HTERT RPE-1 (cell line): ENCODE data around the gene EFNA4.

ENCODE experiments used
- in situ Hi-C: fragments of 300-500 bp; cut with MboI; formaldehyde crosslinking; loops from 4 replicates; pipeline ENCODE4 v1.14.3; 2020; ENCODE audit warnings: low sequenced_read_pairs

The EFNA4 gene

DNA sequence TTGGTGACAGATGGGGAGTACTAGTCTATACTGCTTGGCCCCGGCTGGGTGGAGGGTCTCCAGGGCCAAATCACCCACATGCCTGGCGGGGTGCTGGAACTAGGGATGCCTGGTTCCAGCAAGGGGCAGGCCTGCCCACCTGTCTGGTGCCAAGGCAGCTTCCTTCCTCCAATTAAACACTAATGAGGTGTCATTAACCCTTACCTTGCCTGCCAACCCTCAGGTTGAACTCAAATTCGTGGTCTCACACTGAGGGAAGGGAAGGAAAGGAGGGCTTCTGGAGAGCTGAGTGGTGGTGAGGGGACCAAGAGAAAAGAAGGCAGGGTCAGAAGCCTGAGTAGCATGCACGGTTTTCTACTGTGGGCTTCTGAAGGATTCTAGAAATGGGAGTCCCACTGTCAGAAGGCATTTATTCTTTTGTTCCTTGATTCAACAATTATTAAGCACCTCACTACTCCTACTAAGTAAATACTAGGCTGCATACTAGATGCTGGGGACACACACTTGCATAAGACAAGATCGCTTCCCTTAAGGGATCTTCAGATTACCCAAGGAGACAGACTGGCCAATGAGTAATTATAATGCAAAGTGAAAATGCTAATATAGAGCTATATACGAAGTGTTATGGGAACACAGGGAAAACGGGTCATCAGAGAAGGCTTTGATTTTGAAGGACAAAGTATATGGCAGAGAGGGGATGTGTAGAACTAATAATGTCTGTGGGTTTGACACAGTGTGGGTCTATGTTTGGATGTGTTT is 9.2 kb downstream of the EFNA4 start:
- in situ Hi-C loops = no loop called here

DNA sequence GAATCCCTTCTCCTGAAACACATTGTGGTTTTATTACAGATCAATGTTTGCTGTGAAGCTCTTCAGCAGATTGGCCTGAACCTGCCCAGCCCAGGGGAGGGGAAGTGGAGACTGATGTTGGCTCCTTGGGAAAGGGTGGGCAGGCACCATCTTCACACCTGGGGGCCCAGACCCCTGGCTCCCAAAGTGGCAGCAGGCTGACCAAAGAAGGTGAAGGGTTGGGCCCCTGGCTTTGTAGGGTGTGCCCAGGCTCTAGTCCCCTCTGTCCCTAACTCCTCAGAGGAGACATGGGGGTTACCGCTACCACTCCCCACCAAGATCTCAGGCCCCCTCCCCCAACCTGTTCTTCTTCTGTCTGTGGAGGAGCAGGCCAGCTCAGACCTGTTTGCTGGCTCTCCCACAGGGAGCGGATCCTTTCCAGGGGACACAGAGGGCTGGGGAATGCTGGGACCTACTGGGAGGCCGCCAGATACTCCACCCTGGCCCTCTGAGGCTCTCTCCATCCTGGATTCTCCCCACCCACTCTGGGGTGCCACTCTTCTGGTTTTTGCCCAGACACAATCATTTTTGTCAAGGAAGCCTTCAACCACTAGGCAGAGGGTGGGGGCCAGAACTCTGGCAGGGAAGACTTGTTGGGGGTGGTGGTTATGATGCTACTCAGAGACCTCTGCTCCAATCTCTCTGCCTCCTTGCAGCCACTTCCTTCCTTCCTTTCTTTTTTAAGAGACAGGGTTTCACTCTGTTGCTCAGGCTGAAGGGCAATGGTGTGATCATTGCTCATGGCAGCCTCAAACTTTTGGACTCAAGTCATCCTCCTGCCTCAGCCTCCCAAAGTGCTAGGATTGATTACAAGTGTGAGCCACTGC is 10.1 kb downstream of the EFNA4 start:
- in situ Hi-C loops = no loop called here

DNA sequence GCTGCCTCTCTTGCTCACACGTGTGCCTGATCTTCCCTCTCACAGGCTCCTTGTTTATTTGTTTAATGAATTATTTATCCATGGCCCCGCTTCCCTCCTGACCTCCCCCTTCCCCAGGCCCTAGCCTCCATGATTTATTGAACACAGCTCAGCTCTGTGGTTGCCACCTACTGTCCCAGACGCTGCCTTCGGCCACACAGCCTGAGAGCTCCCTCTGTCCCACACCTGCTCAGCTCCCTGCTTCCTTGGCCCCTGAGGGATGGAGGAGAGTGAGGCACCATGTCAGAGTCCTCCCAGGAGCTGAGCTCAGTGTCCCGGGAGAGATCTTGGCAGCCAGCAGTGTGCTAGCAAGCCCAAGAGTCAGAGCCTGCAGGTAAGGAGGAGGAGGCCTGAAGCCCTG is 12.0 kb downstream of the EFNA4 start:
- in situ Hi-C loops = no loop called here

DNA sequence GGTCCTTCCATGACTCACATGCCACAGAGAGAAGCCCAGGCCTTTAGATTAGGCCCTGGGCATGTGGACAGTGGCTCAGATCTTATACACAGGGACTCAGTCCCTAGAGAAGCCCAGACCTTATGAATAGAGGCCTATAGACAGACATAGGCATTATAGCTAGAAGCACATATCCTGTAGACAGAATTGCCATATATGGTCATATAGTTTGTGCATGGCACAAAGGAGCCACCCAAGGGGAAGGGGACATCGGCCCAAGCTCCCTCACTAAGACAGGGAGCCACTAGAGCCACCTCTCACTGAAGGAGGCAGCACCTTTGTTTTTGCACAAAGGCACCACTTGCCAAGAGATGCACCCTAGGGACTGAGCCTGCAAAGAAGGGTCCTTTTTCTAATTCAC is 12.8 kb downstream of the EFNA4 start:
- in situ Hi-C loops = no loop called here

DNA sequence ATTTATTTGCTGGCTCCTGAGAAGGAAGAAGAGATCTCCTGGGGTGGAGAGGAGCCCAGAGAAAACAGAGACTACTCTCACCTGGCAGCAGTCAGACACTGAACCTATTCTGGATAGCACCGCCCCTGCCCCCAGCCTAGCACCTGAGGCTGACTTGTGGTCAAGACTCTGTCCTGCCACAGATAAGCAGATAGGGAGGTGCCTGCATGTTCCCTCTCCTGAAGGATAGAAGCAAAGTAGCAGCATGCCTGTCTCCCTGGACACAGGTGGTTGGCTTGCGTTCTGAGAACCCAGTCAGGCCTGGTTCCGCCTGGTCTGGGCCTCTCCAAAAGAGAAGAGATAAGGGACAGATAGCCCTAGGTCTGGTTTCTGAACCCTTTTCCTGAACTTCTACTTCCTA is 13.8 kb downstream of the EFNA4 start:
- in situ Hi-C loops = no loop called here

DNA sequence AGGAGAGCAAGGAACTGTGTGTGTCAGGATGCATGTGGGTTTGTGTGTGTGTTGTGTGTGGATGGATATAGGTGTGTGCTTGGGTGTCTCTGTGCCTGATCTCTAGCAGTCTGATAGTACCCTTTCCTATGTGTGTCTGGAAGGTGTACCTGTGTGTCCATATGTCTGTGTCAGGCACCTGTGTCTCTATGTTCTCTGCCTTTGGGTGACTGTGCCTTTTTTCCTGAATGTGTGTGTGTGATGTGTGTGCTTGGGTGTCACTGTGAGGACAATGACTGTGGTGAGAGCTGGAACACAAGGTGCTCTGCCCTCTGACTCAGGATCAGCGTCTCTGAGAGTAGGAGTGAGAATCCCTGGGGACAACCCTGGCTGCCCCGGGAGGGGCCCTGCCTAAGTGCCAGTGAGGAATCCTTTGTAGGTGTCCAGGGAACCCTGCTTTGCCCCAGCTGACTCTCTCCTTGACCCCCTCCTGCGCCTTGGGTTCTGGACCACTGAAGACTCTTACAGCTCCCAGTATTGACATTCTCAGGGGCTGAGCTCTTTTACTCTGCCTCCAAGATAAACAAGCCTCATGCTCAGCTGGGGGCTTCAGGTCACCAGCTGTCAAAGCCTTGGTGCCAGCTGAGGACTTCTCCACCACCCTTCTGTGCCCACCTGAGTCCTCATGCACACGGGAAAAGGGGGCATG is 14.4 kb downstream of the EFNA4 start:
- in situ Hi-C loops = no loop called here

DNA sequence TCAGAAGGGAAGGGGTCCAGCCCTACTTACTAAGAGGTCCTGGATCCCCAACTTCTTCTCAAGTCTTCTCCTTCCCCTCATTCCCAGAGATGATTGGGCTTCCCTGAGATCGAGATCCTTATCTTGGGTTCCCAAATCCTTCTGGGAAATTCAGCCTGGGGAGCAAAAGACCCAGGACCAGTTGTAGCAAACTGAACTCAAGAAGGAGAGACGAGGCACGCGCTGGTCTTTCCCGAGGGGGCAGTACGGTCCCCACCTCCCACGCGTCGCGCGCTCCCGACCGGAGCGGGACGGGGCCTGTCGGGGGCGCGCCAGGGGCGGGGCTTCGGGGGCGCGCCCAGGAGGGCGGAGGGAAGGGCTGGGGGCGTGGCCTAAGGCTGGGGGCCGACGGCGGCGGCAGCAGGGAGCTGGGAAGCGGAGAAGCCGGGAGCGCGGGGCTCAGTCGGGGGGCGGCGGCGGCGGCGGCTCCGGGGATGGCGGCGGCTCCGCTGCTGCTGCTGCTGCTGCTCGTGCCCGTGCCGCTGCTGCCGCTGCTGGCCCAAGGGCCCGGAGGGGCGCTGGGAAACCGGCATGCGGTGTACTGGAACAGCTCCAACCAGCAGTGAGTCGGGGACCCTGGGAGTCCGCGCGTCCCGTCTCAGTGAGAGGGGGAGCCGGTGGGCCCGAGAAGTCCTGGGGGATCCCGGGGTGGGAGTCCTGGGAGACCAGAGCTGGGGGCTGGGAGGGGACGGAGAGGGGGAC is 15.1 kb downstream of the EFNA4 start, which contains the start of gene EFNA3:
EFNA3 (plus strand) TSS at position 369 of the 741 bp plus-strand sequence; CDS start at position 474, 105 bp downstream.
- in situ Hi-C loops = no loop called here

DNA sequence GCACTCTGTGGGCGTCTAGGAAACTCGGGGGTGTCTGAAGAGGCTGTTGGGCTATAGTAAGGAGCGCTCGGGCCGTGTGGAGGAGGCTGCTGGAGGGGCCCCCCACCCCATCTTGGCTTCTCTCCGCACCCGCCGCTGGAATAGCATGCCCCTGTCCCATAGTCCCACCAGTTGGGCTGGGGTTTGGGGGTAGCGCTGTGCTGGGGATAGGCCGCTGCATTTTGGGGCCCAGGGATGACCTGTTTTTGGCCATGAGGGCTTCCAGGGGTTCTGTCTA is 15.6 kb downstream of the EFNA4 start:
- in situ Hi-C loops = no loop called here

DNA sequence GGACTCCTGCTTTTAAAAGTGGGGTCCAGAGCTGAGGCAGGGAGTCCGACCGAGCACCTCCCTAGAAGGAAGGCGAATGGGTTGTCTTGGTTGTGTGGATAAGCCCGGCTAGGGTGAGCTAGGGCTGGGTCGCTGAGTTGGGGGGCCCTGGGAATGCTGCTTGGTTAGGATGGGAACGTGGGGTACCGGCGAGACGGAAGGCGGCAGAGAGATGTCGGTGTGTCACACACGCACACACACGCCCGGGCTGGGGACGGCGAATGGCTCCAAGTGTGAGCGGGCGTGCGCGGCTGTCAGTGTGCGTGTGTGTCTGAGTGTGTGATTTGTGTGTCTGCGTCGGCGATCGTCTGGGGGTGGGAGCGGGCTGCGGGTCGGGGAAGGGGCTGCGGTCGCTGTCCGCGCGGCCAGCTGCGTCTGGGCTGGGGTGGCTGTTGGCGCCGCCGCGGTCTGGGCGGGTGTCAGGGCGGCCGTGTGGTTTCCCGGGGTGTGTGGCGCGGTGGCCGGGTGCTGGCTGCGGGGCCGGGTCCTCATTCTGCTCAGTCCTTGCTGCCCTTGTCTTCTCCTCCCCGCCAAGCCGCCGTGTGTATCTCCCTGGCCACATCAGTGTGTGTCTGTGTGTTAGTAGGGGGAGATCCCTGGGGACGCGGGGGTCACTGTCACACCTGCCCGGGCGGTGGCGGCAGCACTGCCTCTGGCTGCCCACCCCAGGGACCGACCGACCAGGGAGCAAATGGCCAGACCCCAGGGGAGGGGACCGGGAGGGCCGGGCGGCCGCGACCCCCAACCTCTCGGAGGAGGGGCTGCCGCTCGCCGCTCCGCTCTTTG is 16.2 kb downstream of the EFNA4 start:
- in situ Hi-C loops = no loop called here

DNA sequence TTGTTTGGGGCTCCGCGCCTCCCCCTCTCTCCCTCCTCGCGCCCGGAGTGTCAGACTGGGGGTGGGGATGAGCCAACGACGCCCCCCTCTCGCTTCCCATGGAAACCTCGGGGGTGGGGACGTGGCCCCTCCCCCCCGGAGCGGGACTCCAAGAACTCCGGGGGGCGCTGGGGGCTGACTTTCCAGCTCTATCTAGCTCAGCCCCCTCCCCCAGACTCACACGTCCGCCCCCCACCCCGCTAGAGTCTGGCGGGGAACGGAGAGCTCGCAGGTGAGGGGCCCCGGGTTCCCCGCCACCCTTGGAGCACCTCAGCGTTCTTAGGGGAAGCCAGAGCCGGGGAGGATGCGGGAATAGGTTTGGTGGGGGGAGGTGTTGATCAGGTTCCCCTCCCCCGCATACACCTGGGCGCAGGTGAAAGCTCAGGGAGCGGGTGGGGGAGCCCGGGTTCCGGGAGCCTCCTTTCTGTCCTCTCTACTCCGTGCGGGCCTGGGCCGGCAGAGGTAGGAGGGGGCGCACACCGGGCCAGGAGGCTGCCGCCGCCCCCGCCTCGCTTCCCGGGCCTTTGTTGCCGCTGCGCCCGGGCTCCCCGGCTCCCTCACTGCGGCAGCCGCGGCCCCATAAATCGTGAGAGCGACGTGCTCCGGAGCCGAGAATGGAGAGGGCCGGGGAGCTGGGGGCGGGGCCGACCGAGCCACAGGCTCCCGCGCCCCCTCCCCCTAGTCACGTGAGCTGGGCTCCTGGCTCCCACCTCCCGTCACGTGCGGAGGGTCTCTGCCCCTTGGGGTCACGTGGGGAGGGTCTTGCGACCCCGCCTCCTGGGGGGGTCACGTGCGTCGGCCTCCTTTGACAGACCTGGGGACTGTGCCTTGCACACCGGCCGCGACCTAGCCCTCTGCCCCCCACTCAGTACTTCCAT is 17.0 kb downstream of the EFNA4 start:
- in situ Hi-C loops = no loop called here

DNA sequence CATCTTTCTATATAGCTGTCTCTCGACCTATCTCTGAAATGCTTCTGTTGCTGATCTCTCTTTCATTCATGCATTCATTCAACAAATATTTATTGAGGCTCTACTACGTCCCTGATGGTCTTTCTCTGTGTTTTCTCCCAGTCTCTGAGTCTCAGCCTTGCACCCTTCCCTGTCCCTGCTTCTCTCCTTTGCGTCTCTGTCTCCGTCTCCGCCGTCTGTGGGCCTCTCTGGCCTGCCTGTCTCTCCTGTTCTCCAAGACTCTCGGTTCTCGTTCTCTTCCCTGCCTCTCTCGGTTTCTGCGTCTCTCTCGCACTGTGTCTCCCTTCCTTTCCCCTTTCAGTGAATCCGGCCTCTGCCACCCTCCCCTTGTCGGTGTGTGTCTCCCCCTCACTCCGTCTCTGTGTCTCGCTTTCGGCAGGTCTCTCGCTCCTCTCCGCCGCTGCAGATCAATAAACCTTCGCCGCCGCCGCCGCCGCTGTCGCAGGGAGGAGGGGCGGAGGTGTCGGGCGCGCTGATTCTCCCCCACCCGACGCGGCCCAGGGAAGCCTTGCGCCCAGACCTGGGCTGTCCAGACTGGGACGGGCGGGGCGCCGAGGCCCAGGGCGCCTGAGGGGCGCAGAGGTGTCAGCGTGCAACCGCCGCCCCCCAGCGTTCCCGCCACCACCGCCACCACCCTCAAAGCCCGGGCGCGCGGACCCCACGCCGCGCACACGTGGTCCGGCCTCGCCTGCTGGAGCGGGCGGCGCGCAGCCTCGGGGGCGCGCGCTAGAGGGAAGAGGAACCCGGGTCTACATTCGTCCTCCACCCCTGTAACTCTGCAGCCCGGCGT is 18.1 kb downstream of the EFNA4 start:
- in situ Hi-C loops = no loop called here

DNA sequence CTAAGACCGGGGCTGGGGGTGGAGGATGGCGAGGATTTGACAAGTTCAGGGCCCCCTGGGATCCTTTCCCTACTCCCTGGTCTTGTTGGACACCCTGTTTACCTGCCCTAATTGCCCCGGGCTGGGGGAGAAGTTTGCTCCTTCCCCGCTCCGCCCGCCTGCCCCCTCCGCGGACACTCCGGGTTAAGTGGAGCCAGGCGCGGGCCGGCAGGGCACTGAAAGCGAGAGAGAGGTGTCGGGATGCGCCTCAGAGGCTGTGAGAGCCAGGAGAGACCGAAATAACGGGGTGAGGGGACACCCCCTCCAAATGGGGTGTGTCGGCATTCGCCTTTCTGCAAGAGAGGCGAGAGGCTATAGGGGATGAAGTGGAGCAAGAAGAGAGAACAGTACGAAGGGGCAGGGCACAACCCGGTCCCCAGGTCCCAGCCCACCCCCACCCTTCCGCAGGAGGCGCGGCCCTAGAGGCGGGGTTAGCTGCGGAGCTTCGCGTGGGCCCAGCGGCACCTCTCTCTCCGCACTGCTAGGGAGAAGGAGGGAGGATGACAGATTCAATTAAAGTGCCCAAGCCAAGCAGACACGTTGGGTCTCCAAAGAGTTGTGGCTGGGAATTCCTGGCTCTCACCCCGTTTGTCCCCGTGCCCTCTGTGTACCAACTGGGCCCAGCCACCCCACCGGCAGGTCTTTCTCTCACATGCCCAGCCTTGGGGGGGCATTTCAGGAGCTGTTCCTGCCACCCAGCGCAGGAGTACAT is 18.9 kb downstream of the EFNA4 start:
- in situ Hi-C loops = no loop called here

DNA sequence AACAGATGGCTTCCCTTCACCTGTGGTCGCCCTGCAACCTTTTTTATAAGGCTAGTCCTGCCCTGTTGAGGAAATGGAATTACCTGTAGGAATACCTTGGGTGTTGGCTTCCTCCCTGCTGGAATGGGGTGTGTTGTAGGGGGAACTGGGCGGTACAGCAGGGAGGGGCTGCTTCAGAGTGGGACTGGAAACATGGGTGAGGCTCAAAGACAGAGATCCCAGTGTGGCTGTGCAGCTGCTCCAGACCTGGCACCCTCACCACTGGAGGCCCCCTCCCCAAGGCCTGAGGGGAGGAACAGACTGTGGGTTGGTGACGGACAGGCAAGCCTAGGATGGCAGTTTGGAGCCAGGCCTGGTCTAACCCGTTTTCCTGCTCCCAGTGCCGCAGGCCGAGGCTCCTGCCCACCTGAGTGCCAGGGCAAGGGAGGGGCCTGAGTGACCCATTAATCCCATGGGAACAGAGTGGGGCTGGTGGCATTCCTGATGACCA is 19.6 kb downstream of the EFNA4 start:
- in situ Hi-C loops = no loop called here

DNA sequence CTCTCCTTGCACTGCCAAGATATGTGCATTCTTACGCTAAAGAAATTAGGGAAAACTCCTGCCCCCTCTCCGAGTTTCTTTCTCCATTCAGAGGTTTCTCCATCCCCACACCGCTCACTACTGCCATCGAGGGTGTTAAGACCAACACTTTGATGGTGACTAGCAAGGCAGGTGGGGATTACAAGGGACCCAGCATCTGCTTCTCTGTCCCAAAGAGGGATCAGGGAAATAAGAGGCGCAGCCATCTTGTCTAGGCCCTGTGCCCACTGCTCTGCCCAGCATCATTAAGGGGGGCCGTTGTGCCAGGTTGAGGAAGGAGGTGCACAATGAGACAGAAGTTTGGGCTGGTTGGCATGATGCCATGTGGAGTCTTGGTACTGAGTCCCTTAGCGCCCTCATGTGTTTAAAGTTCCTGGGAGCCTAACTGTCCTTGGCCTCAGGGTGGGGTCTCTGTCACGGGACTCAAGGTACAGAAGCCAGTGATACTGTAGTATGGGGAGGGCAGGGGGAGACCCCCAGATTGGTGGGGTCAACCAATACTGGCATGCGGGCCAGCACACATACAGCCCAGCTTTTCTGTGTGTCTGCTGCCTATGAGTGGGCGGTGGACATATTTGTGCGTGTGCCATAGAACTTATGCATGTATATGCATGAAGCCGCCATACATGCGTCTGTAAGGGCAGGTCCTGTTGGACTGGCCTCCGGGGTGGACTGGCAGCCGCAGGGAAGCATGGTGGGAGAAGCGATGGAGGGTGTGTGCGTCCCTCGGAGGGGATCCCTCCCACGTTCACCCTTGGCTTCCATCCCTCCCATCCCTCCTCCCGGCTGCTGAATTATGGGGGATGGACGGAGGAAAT is 20.6 kb downstream of the EFNA4 start:
- in situ Hi-C loops = no loop called here

DNA sequence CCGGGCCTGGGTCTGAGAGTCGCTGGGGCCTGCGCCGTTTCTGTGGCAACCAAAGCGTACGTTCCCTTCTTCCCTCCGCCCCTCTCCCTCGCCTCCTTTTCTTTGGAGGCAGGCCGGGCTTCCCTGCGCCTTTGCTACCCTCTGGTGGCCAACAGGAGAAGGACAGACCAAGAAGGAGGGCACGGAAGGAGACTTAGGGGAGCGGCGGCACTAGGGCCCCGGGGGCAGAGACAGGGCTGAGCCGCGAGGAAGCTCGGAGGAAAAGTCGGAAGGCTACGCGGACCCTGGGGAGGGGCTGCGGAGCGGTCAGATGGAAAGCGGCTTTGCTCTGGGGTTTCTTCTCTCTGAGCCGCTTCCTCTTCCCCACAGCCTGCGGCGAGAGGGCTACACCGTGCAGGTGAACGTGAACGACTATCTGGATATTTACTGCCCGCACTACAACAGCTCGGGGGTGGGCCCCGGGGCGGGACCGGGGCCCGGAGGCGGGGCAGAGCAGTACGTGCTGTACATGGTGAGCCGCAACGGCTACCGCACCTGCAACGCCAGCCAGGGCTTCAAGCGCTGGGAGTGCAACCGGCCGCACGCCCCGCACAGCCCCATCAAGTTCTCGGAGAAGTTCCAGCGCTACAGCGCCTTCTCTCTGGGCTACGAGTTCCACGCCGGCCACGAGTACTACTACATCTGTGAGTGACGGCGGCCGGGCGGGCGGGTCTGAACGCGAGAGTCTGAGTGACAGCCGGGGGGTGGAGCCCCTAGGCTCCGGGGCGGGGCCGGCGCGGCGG is 21.4 kb downstream of the EFNA4 start:
- in situ Hi-C loops = no loop called here
